Neural cell (in vitro differentiated cells): Measurements from ENCODE around the gene ERCC4. TPM values are rescaled to one million over a fixed set of nuclear protein-coding genes. Genes with fewer than 3 reads are reported as not detected.

Experiments used
- H2AFZ ChIP-seq: fragments of 200-600, 300-800 bp; sonication (generic), shearing (Covaris generic); 2 replicates; pipeline ENCODE4 v1.6.0; 2014; ENCODE audit warnings: low read depth, mild to moderate bottlenecking, antibody characterized with exemption, low read length, moderate library complexity
- H3F3A ChIP-seq: fragments of 200-600 bp; shearing (Covaris generic); 2 replicates; pipeline ENCODE4 v1.6.1; 2016; ENCODE audit warnings: mild to moderate bottlenecking, moderate library complexity, mixed read lengths, antibody characterized with exemption, low read length; ENCODE audit not compliant: insufficient read depth, poor library complexity, severe bottlenecking
- H3K27ac ChIP-seq: fragments of 200-600, 300-800 bp; sonication (generic), shearing (Covaris generic); 2 replicates; pipeline ENCODE4 v1.5.1; 2014; ENCODE audit warnings: mild to moderate bottlenecking, low read length, moderate library complexity
- H3K27me3 ChIP-seq: fragments of 300-800, 200-600 bp; sonication (generic), shearing (Covaris generic); 2 replicates; pipeline ENCODE4 v1.6.0; 2014; ENCODE audit warnings: mild to moderate bottlenecking, low read depth, low read length, moderate library complexity; ENCODE audit not compliant: insufficient read depth
- H3K36me3 ChIP-seq: fragments of 300-800, 200-600 bp; sonication (generic), shearing (Covaris generic); 2 replicates; pipeline ENCODE4 v1.5.1; 2014; ENCODE audit warnings: mild to moderate bottlenecking, antibody characterized with exemption, low read length, moderate library complexity; ENCODE audit not compliant: insufficient read depth
- H3K4me2 ChIP-seq: fragments of 300-800, 200-600 bp; sonication (generic), shearing (Covaris generic); 2 replicates; pipeline ENCODE4 v1.6.0; 2014; ENCODE audit warnings: mild to moderate bottlenecking, low read length
- H3K4me3 ChIP-seq: fragments of 300-800, 200-600 bp; sonication (generic), shearing (Covaris generic); 2 replicates; pipeline ENCODE4 v1.5.1; 2014; ENCODE audit warnings: mild to moderate bottlenecking, low read length, moderate library complexity
- H3K79me2 ChIP-seq: fragments of 200-600 bp; shearing (Covaris generic); replicated peaks from 2 replicates; pipeline ENCODE4 v1.6.0; 2014; ENCODE audit warnings: mild to moderate bottlenecking, low read length, moderate library complexity; ENCODE audit not compliant: insufficient read depth
- H3K9ac ChIP-seq: fragments of 300-800, 200-600 bp; sonication (generic), shearing (Covaris generic); 2 replicates; pipeline ENCODE4 v1.6.1; 2016; ENCODE audit warnings: mild to moderate bottlenecking, low read length, mixed read lengths
- H3K9me2 ChIP-seq: fragments of 200-600 bp; shearing (Covaris generic); 2 replicates; pipeline ENCODE4 v1.6.1; 2016; ENCODE audit warnings: mild to moderate bottlenecking, low read length, mixed read lengths; ENCODE audit not compliant: insufficient read depth
- H3K9me3 ChIP-seq: fragments of 200-600, 300-800 bp; sonication (generic), shearing (Covaris generic); 2 replicates; pipeline ENCODE4 v1.6.1; 2016; ENCODE audit warnings: mild to moderate bottlenecking, mixed run types, low read length, moderate library complexity, mixed read lengths
- H4K20me1 ChIP-seq: fragments of 200-600 bp; shearing (Covaris generic); 2 replicates; pipeline ENCODE4 v1.6.1; 2016; ENCODE audit warnings: mild to moderate bottlenecking, mixed run types; ENCODE audit not compliant: insufficient read depth
- EP300 ChIP-seq: fragments of 450-650 bp; conservative IDR thresholded peaks from 2 replicates; pipeline ENCODE4 v1.6.1; 2014; ENCODE audit warnings: antibody characterized with exemption, mild to moderate bottlenecking, moderate library complexity; ENCODE audit not compliant: poor library complexity, severe bottlenecking
- EZH2 ChIP-seq: fragments of 200-600, 300-800 bp; shearing (Covaris generic), sonication (generic); IDR thresholded peaks from 2 replicates; pipeline ENCODE4 v1.6.1; 2014; ENCODE audit warnings: antibody characterized with exemption, low read length, borderline replicate concordance, mild to moderate bottlenecking; ENCODE audit not compliant: insufficient read depth, poor library complexity, severe bottlenecking
- MXI1 ChIP-seq: fragments of 450-650 bp; conservative IDR thresholded peaks from 2 replicates; pipeline ENCODE4 v1.6.1; 2014; ENCODE audit warnings: antibody characterized with exemption, mild to moderate bottlenecking; ENCODE audit not compliant: poor library complexity, severe bottlenecking
- POLR2AphosphoS5 ChIP-seq: IDR thresholded peaks from 2 replicates; pipeline ENCODE4 v1.6.1; 2012
- RAD21 ChIP-seq: fragments of 450-650 bp; conservative IDR thresholded peaks from 2 replicates; pipeline ENCODE4 v1.6.1; 2014; ENCODE audit warnings: antibody characterized with exemption, mild to moderate bottlenecking, moderate library complexity
- SMC3 ChIP-seq: fragments of 450-650 bp; conservative IDR thresholded peaks from 2 replicates; pipeline ENCODE4 v1.6.1; 2014; ENCODE audit warnings: antibody characterized with exemption, mild to moderate bottlenecking, moderate library complexity; ENCODE audit not compliant: poor library complexity
- TAF1 ChIP-seq: IDR thresholded peaks from 2 replicates; pipeline ENCODE4 v1.6.1; 2012; ENCODE audit warnings: low read depth
- polyA plus RNA-seq: library from polyadenylated mRNA; depleted of rRNA; stranded (reverse); fragments of >200 nt; gene quantifications from 2 replicates; pipeline ENCODE4 v1.2.3, GENCODE V29; 2014
- TF ChIP-seq, protein P1 (sequence below): IDR thresholded peaks from 2 replicates; pipeline ENCODE4 v1.6.1; 2012; ENCODE audit warnings: borderline replicate concordance
- TF ChIP-seq, protein P2 (sequence below): fragments of 450-650 bp; IDR thresholded peaks from 2 replicates; pipeline ENCODE4 v1.5.1; 2014; ENCODE audit warnings: antibody characterized with exemption, mild to moderate bottlenecking, moderate library complexity; ENCODE audit not compliant: poor library complexity, severe bottlenecking

Gene ERCC4
- polyA plus RNA-seq, 1 donor from 2014 or later: 5.8 TPM

DNA sequence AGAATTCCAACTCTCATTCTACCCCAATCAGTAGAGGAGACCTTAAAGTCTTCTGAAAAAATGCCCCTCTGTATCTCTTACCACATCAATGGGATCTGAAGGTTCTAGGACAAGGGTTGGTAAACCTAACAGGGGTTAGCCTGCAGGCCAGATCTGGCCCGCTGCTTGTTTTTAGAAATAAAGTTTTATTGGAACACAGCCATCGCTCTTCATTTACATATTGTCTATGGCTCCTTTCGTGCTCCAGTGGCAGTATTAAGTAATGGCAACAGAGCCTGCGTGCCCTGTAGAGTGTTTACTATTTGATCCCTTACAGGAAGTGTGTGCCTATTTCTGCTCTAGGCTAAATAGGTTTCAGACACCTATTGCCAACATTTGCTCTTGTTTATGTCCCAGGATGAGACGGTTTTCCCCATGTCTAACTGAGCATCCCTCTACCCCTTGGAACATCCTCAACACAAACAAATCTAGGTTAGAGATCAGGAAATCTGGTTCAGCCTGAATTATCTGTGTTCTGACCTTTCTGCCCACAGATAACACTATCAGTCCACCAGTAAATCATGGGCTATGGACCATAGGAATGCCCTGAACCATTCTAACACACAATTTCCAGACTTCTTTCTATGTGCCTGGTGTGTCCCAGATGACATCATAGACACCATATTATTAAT, 44.2 kb upstream of the ERCC4 start:
- TF ChIP-seq, protein P1, sequence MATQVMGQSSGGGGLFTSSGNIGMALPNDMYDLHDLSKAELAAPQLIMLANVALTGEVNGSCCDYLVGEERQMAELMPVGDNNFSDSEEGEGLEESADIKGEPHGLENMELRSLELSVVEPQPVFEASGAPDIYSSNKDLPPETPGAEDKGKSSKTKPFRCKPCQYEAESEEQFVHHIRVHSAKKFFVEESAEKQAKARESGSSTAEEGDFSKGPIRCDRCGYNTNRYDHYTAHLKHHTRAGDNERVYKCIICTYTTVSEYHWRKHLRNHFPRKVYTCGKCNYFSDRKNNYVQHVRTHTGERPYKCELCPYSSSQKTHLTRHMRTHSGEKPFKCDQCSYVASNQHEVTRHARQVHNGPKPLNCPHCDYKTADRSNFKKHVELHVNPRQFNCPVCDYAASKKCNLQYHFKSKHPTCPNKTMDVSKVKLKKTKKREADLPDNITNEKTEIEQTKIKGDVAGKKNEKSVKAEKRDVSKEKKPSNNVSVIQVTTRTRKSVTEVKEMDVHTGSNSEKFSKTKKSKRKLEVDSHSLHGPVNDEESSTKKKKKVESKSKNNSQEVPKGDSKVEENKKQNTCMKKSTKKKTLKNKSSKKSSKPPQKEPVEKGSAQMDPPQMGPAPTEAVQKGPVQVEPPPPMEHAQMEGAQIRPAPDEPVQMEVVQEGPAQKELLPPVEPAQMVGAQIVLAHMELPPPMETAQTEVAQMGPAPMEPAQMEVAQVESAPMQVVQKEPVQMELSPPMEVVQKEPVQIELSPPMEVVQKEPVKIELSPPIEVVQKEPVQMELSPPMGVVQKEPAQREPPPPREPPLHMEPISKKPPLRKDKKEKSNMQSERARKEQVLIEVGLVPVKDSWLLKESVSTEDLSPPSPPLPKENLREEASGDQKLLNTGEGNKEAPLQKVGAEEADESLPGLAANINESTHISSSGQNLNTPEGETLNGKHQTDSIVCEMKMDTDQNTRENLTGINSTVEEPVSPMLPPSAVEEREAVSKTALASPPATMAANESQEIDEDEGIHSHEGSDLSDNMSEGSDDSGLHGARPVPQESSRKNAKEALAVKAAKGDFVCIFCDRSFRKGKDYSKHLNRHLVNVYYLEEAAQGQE: no peak
- TF ChIP-seq TAF1 (no peak), EZH2 (no peak), EP300 (no peak), SMC3 (no peak), POLR2AphosphoS5 (no peak), RAD21 (no peak), MXI1 (no peak)
- TF ChIP-seq, protein P2, sequence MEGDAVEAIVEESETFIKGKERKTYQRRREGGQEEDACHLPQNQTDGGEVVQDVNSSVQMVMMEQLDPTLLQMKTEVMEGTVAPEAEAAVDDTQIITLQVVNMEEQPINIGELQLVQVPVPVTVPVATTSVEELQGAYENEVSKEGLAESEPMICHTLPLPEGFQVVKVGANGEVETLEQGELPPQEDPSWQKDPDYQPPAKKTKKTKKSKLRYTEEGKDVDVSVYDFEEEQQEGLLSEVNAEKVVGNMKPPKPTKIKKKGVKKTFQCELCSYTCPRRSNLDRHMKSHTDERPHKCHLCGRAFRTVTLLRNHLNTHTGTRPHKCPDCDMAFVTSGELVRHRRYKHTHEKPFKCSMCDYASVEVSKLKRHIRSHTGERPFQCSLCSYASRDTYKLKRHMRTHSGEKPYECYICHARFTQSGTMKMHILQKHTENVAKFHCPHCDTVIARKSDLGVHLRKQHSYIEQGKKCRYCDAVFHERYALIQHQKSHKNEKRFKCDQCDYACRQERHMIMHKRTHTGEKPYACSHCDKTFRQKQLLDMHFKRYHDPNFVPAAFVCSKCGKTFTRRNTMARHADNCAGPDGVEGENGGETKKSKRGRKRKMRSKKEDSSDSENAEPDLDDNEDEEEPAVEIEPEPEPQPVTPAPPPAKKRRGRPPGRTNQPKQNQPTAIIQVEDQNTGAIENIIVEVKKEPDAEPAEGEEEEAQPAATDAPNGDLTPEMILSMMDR: no peak
- no peaks in the 10 kb centered on the region for H4K20me1 ChIP-seq
- H3K9ac ChIP-seq: no peak overlapping the region
- no peaks in the 10 kb centered on the region for H3K36me3 ChIP-seq
- H3K4me3 ChIP-seq: no peak overlapping the region
- H3K27ac ChIP-seq: no peak overlapping the region
- no peak overlapping the region for H2AFZ ChIP-seq
- no peaks in the 10 kb centered on the region for H3K9me3 ChIP-seq
- H3K79me2 ChIP-seq: no peaks in the 10 kb centered on the region
- no peak overlapping the region for H3K4me2 ChIP-seq
- no peaks in the 10 kb centered on the region for H3K9me2 ChIP-seq
- no peaks in the 10 kb centered on the region for H3F3A ChIP-seq
- no peaks in the 10 kb centered on the region for H3K27me3 ChIP-seq

DNA sequence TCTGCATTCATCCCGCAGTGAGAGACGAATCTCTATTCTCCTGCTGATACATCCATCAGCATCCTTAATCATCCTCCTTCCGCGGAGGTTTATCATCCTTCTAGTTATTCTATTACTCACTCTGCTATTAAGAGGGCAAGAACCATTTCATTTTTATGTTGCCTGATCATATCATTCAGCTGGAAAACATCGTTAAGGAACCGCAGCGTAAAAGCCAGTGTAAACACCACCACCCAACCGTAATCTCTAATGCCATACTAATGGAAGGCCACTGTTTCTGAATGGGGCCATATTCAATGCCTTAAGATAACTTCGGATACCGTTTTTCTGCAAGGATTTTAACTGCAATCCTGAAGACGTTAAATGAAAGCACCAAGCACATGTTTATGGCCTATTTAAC, 36.7 kb upstream of the ERCC4 start:
- Histone ChIP-seq H3K27ac (no peak overlapping the region), H3K36me3 (no peaks in the 10 kb centered on the region), H3K9me2 (no peaks in the 10 kb centered on the region), H3K9ac (no peak overlapping the region), H3K79me2 (no peaks in the 10 kb centered on the region), H3K27me3 (no peaks in the 10 kb centered on the region), H3K9me3 (no peaks in the 10 kb centered on the region), H3K4me3 (no peak overlapping the region), H4K20me1 (no peaks in the 10 kb centered on the region), H3F3A (no peaks in the 10 kb centered on the region), H2AFZ (no peak overlapping the region), H3K4me2 (no peak overlapping the region)
- TF ChIP-seq, protein P2: no peak
- TF ChIP-seq, protein P1: no peak
- TF ChIP-seq EZH2 (no peak), SMC3 (no peak), TAF1 (no peak), POLR2AphosphoS5 (no peak), RAD21 (no peak)
